ENCODE data around the gene VTI1B.

VTI1B gene

GRCh38 chr14:67675219-67675582 is 769 bp upstream of the VTI1B start:
- DNase-seq: no peak

- DNase-seq: peak; percentile 70 to 83
Observed at GRCh38 chr14:67674139-67674479, 323 bp downstream of the VTI1B start.

DNA sequence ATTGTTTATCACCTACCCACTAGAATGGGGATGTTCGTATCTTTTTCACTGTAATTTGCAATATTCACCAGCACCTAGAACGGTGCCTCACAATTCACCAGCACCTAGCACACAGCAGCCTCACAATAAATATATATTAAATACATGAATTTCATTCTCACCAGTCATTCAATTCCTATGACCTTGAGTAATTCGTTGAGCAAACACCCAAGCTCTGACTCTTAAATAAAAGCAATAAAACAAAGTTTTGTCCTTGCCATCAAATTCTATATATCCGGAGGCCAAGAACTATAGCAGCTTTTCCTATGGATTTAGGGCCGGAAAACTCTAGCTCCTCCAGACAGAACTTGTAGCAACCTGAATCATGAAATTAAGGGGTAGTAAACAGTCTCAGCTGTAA is 981 bp downstream of the VTI1B start:
- no peak for DNase-seq

DNA sequence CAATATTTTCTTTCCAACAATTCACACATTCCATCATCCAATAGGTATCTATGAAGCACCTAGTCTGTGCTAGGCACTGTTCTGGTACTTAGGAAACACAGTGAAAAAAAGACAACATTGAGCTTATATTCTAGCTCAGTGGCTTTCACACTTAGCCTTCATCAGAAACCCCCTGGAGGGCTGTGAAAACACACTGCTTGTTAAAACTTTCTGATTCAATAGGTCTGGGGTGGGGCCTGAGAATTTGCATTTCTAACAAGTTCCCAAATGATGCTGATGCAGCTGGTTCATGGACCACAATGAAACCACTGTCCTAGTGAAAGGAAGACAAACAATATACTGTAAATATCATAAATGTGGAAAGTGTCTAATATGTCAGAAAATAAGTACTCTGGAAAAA is 5.9 kb downstream of the VTI1B start:
- peak; percentile 68 to 77 for DNase-seq

- peak; percentile 9 to 53 for DNase-seq
Observed at GRCh38 chr14:67666750-67667449, 7.5 kb downstream of the VTI1B start.

DNA sequence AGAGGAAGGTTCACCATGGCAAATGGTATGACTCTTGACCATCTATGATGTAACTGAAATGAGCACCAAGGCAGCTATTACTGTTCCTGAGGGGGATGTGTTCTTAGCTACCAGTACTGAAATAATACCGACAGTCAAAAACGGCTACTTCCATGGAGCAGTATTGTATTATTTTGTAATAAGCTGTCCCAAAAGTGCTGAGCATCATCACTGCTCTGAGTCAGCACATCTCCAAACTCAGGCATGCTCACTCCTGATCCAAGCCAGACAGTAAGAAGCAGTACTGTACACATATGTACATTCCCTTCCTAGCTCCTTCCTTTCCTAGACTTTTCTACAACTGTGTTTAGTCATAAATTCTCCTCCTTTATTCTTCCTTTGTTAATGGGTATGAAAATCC is 8.6 kb downstream of the VTI1B start:
- no peak for DNase-seq

- no peak for DNase-seq
Observed at GRCh38 chr14:67663633-67664032, 10.8 kb downstream of the VTI1B start.

DNA sequence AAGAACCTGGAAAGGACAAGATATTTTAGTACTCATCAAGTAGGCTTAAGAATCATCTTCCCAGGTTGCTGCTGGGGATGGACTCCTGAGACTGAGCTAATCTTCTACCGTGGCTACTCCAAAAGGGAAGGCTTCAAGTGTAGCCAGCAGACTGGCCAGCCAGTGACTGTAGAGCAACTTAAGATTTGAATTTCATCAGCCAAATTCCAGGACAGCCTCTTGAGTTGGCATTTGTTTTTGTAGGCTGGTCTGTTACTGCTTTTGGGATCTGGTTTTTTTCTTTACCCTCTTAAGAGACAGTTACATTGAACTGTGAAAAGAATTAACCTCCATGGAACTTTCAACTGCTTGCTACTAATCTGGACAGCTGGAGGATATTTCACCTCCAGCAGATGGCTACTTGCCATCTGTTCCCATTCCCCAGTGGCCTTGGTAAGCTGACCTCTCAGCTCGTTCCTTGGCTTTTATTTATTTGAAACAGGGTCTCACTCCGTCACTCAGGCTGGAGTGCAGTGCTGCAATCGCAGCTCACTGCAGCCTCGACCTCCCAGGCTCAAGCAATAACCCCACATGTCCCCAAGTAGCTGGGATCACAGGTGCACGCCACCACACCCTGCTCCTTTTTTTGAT is 20.7 kb downstream of the VTI1B start:
- no peak for DNase-seq

- no peak for DNase-seq
Observed at GRCh38 chr14:67652189-67652588, 22.2 kb downstream of the VTI1B start.

- DNase-seq: no peak
Observed at GRCh38 chr14:67650694-67651093, 23.7 kb downstream of the VTI1B start.

GRCh38 chr14:67650151-67650550 is 24.3 kb downstream of the VTI1B start:
- DNase-seq: no peak

DNA sequence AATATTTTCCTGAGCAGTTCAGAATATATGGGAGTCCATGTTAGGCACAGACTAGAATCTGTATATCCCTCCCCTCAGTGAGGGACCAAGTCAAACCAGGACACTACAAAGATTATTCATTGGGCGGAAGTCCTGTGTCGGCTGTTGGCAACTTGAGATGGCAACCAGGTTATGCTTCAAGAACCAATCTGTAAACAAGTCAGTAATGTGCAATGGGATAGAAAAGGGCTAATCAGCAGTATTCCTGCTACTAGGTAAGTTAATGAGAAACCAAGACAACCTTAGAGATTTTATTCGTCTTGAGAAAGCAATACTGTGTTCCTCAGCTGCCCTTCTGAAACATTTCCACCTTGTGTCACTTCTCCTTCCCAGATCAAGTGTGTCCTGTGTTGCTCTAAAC is 28.3 kb downstream of the VTI1B start:
- no peak for DNase-seq

- DNase-seq: no peak
Observed at GRCh38 chr14:67645414-67645813, 29.0 kb downstream of the VTI1B start.

DNA sequence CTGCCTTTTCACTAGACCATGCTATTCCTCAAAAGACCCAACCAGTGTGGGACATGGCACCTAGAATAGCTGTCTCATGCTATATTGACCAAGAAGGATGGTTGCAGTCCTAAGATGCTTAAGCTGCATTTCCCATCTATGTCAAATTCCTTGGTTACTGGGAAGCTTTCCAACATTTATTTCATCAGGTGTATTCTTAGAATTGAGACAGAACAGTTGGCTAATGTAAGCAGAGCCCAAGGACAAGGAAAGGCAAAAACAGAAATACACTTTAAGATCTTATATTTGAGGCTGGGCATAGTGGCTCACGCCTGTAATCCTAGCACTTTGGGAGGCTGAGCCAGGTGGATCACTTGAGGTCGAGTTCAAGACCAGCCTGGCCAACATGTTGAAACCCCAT is 30.0 kb downstream of the VTI1B start:
- DNase-seq: no peak

GRCh38 chr14:67643713-67644112 is 30.7 kb downstream of the VTI1B start:
- no peak for DNase-seq

DNA sequence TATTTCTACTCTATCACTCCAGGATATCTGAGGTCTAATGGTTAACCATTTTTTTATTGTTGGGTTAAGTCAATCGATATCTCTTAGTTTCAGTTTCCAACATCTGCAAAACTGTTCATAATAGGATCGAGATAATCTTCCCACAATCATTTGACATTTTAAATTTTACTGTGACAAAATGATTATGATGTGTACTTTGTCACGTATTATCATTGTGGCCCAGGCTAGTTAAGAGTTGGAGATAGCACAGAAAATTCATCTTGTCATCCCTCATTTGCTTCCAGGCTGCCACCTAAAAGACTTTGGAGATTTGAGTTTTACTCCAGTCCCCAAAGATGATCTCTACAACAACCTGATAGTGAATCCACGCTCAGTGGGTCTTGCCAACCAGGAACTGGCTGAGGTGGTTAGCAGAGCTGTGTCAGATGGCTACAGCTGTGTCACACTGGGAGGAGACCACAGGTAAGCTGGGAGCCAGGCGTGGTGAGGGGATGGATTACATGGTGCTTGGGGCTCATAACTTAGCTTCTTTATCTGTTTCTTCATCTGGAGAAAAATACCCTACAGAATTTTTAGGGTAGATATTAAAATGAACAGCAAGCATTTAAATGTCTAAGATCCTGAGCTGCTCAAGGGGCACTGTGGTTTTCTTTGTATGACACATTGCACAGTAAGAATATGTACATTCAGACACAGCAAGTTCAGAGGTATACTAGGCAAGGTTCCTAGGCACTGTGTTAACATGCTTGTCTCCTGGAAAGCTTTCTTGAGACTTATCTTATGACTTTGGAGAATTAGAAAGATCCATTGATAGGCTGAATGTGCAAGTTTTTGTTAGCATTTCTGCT is 32.3 kb downstream of the VTI1B start:
- no peak for DNase-seq

DNA sequence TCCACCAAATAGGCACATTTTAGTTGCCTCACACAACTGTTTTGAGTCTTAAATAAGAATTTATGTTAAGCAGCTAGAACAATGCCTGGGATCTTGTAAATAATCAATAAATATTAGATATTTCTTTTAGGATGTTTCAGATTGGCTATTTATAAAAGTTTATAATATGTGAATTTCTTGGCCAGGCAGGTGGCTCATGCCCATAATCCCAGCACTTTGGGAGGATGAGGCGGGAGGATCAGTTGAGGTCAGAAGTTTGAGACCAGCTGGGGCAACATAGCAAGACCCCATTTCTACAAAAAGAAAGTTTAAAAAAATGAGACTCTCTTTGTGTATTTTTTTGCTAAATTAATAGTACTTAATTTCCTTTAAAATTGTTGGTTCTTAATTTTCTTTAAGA is 33.0 kb downstream of the VTI1B start:
- DNase-seq: no peak

- no peak for DNase-seq
Observed at GRCh38 chr14:67638642-67639041, 35.8 kb downstream of the VTI1B start.

DNA sequence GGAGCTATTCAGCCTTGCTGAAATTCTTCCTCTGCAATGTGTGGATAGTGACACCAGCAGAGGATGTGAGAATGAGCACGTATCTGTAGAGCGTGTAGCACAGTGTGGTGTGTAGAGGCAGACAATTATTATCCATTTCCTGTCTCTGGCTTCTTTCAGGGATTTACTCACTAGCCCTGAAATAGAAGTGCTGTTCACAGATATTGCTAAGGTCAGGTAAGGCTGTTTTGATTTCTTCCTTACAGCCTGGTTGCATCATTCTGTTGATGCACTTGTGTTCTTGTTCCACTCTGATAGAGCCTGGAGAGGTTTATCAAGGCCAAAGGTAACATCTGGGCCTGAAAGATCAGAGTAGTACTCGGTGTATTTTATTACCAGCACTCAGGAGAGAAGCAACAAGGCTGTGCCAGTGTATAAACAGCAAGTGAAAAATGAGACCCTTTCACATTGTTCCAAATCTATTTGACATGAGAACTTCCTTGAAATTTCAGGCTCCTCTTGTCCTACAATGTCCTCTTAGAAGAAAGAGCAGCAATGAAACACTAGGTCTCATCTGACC is 38.0 kb downstream of the VTI1B start:
- DNase-seq: no peak

DNA sequence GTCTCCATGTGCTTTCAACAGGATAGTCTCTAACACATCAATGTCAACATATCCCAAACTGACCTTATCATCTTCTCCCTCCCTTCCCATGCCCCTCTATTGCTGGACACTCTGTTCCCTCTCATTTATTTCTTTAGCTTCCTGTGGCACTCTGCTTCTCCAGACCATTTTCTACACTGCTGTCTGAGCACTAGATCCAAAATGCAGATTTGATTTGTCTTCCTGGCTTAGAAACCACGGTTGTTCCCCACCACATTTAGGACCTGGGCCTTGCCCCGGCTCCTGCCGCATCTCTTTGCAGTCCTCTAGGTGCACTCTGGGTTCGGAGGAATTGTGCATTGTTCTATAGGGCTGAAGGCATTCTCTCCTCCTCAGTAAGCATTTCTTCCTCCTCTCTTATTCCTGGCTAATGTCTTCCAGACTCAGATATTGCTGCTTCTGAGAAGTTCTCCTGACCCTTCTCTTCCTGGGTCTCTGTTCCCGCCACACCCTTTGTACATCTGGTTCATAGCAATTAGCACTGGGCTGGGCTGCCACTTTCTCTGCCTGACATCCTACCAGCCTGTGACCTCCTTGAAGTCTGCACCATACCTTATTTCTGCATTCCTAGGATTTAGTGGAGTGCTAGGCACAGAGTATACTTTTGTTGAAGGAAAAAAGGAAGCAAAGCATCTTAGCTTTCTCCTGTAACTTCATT is 40.8 kb downstream of the VTI1B start:
- no peak for DNase-seq

- no peak for DNase-seq
Observed at GRCh38 chr14:67630938-67631337, 43.5 kb downstream of the VTI1B start.

GRCh38 chr14:67630186-67630585 is 44.2 kb downstream of the VTI1B start:
- no peak for DNase-seq

DNA sequence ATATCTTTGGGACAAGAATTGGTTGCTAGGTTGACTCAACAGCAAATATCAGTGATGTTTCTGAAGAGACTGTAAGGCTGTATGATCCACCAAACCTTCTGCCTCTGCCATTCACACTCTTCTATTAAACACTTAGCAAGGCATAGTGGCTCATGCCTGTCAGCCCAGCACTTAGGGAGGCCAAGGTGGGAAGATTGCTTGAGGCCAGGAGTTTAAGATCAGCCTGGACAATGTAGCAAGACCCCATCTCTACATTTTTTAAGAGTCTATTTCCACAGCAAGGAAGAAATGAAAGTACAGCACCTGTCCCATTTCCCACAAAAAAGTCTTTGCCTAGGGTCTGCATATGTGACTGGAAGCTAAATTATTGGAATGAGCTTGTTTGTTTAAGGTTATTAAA is 46.9 kb downstream of the VTI1B start:
- no peak for DNase-seq
